Muscle layer of colon (tissue), 2 donors: ENCODE data around the gene SDHAF2.

ENCODE experiments used
- H3K27ac ChIP-seq: one replicate; pipeline ENCODE4 v1.7.0; 2013; ENCODE audit warnings: low read depth, mild to moderate bottlenecking, low read length, moderate library complexity
- H3K27me3 ChIP-seq, 2 donors: one replicate each; pipeline ENCODE4 v1.7.0; 2013; ENCODE audit warnings: low read length in 2 of 2, mild to moderate bottlenecking in 2 of 2; ENCODE audit not compliant: insufficient read depth in 2 of 2, control insufficient read depth in 1 of 2
- H3K36me3 ChIP-seq: one replicate; pipeline ENCODE4 v1.7.0; 2013; ENCODE audit warnings: mild to moderate bottlenecking, low read length; ENCODE audit not compliant: insufficient read depth
- H3K4me1 ChIP-seq: one replicate; pipeline ENCODE4 v1.7.0; 2013; ENCODE audit warnings: mild to moderate bottlenecking, low read length; ENCODE audit not compliant: insufficient read depth
- H3K4me3 ChIP-seq, 2 donors: one replicate each; pipeline ENCODE4 v1.7.0; 2013; ENCODE audit warnings: low read length in 2 of 2, low read depth in 1 of 2, mild to moderate bottlenecking in 1 of 2, moderate library complexity in 1 of 2
- H3K9ac ChIP-seq: one replicate; pipeline ENCODE4 v1.7.0; 2013; ENCODE audit warnings: low read length
- H3K9me3 ChIP-seq: one replicate; pipeline ENCODE4 v1.7.0; 2013; ENCODE audit warnings: mild to moderate bottlenecking, low read length
- donor health status: abdominal sarcoma.
- donor health status: Adenocarcinoma of cecum.

Gene SDHAF2

GRCh38 chr11:61406067-61406466 is 23.9 kb upstream of the SDHAF2 start:
- Histone ChIP-seq H3K4me3 (no peak overlapping the region), H3K36me3 (peaks cover 77% of the 10 kb centered on the region), H3K4me1 (no peaks in the 10 kb centered on the region), H3K27me3 (no peaks in the 10 kb centered on the region), H3K9ac (no peak overlapping the region), H3K27ac (no peak overlapping the region), H3K9me3 (no peaks in the 10 kb centered on the region)

- H3K9ac ChIP-seq: no peak overlapping the region
- H3K27me3 ChIP-seq: no peaks in the 10 kb centered on the region
- H3K4me1 ChIP-seq: no peaks in the 10 kb centered on the region
- H3K36me3 ChIP-seq: peaks cover 86% of the 10 kb centered on the region
- H3K27ac ChIP-seq: no peak overlapping the region
- no peak overlapping the region for H3K4me3 ChIP-seq
- H3K9me3 ChIP-seq: no peaks in the 10 kb centered on the region
These were observed 22.8 kb upstream of the SDHAF2 start for GRCh38 chr11:61406991-61407728.

GRCh38 chr11:61411589-61411988 is 18.3 kb upstream of the SDHAF2 start:
- Histone ChIP-seq H3K27me3 (no peaks in the 10 kb centered on the region), H3K9ac (no peak overlapping the region), H3K36me3 (peaks cover 91% of the 10 kb centered on the region), H3K9me3 (no peaks in the 10 kb centered on the region), H3K4me1 (no peaks in the 10 kb centered on the region), H3K4me3 (no peak overlapping the region), H3K27ac (no peak overlapping the region)

GRCh38 chr11:61413496-61413895 is 16.4 kb upstream of the SDHAF2 start:
- Histone ChIP-seq H3K36me3 (peaks cover 92% of the 10 kb centered on the region), H3K9ac (no peak overlapping the region), H3K27ac (no peak overlapping the region)

GRCh38 chr11:61414547-61414946 is 15.4 kb upstream of the SDHAF2 start:
- Histone ChIP-seq H3K4me3 (no peak overlapping the region), H3K4me1 (no peaks in the 10 kb centered on the region), H3K27ac (no peak overlapping the region), H3K27me3 (no peaks in the 10 kb centered on the region), H3K9ac (no peak overlapping the region), H3K9me3 (no peaks in the 10 kb centered on the region), H3K36me3 (peaks cover 95% of the 10 kb centered on the region)

More at GRCh38 chr11:61413496-61413895, 16.4 kb upstream of the SDHAF2 start:
- no peaks in the 10 kb centered on the region for H3K27me3 ChIP-seq
- H3K9me3 ChIP-seq: no peaks in the 10 kb centered on the region
- H3K4me3 ChIP-seq: no peak overlapping the region
- H3K4me1 ChIP-seq: no peaks in the 10 kb centered on the region

- H3K9me3 ChIP-seq: no peaks in the 10 kb centered on the region
- H3K9ac ChIP-seq: no peak overlapping the region
- H3K4me1 ChIP-seq: no peaks in the 10 kb centered on the region
- H3K27ac ChIP-seq: no peak overlapping the region
- no peaks in the 10 kb centered on the region for H3K27me3 ChIP-seq
- no peak overlapping the region for H3K4me3 ChIP-seq
- peaks cover 96% of the 10 kb centered on the region for H3K36me3 ChIP-seq
These were observed 14.5 kb upstream of the SDHAF2 start for GRCh38 chr11:61415381-61415780.

GRCh38 chr11:61416941-61417340 is 13.0 kb upstream of the SDHAF2 start:
- H3K9me3 ChIP-seq: no peaks in the 10 kb centered on the region
- H3K4me3 ChIP-seq: no peak overlapping the region
- H3K4me1 ChIP-seq: no peaks in the 10 kb centered on the region
- no peak overlapping the region for H3K9ac ChIP-seq
- peaks cover 91% of the 10 kb centered on the region for H3K36me3 ChIP-seq
- H3K27ac ChIP-seq: no peak overlapping the region
- H3K27me3 ChIP-seq: no peaks in the 10 kb centered on the region

GRCh38 chr11:61417670-61418069 is 12.3 kb upstream of the SDHAF2 start:
- H3K27me3 ChIP-seq: no peaks in the 10 kb centered on the region
- no peak overlapping the region for H3K27ac ChIP-seq
- H3K36me3 ChIP-seq: peaks cover 84% of the 10 kb centered on the region
- no peaks in the 10 kb centered on the region for H3K4me1 ChIP-seq
- H3K9me3 ChIP-seq: no peaks in the 10 kb centered on the region
- no peak overlapping the region for H3K9ac ChIP-seq
- no peak overlapping the region for H3K4me3 ChIP-seq

GRCh38 chr11:61418136-61418535 is 11.8 kb upstream of the SDHAF2 start:
- Histone ChIP-seq H3K27me3 (no peaks in the 10 kb centered on the region), H3K9me3 (no peaks in the 10 kb centered on the region), H3K36me3 (peaks cover 80% of the 10 kb centered on the region), H3K4me3 (no peak overlapping the region), H3K4me1 (no peaks in the 10 kb centered on the region), H3K27ac (no peak overlapping the region), H3K9ac (no peak overlapping the region)

GRCh38 chr11:61422226-61422625 is 7.7 kb upstream of the SDHAF2 start:
- H3K9ac ChIP-seq: no peak overlapping the region
- H3K27ac ChIP-seq: no peak overlapping the region
- peaks cover 10% of the 10 kb centered on the region for H3K4me1 ChIP-seq
- peaks cover 68% of the 10 kb centered on the region for H3K36me3 ChIP-seq
- no peaks in the 10 kb centered on the region for H3K9me3 ChIP-seq
- H3K4me3 ChIP-seq: no peak overlapping the region
- H3K27me3 ChIP-seq: no peaks in the 10 kb centered on the region

GRCh38 chr11:61425367-61426131 is 4.4 kb upstream of the SDHAF2 start:
- Histone ChIP-seq H3K9ac (no peak overlapping the region), H3K4me1 (peaks cover 28% of the 10 kb centered on the region), H3K36me3 (peaks cover 54% of the 10 kb centered on the region), H3K9me3 (no peaks in the 10 kb centered on the region), H3K27me3 (no peaks in the 10 kb centered on the region), H3K4me3 (no peak overlapping the region), H3K27ac (no peak overlapping the region)

- H3K27ac ChIP-seq: peak overlapping the region; percentile 69
- H3K9me3 ChIP-seq: no peaks in the 10 kb centered on the region
- peaks cover 36% of the 10 kb centered on the region for H3K4me1 ChIP-seq
- peak overlapping the region; percentile 39 to 78 for H3K4me3 ChIP-seq
- H3K27me3 ChIP-seq: no peaks in the 10 kb centered on the region
- peak overlapping the region; percentile 94 for H3K9ac ChIP-seq
- peaks cover 44% of the 10 kb centered on the region for H3K36me3 ChIP-seq
These were observed 606 bp upstream of the SDHAF2 start for GRCh38 chr11:61429346-61429690.
